K562 (cell line): ENCODE results near the gene SIGLEC7. TPM values are rescaled to one million over a fixed set of nuclear protein-coding genes. Genes with fewer than 3 reads are reported as not detected.

Experiments
- CREM ChIP-seq: IDR thresholded peaks from 2 replicates; pipeline ENCODE4 v1.6.1; 2014; ENCODE audit warnings: antibody characterized with exemption, low read depth
- EZH2 ChIP-seq: IDR thresholded peaks from 2 replicates; pipeline ENCODE4 v1.6.1; 2012; ENCODE audit warnings: low read depth, mild to moderate bottlenecking, inconsistent platforms, low read length, borderline replicate concordance
- STAT6 ChIP-seq: sonication (generic); formaldehyde crosslinking; IDR thresholded peaks from 2 replicates; pipeline ENCODE4 v1.8.1; 2023; ENCODE audit warnings: mild to moderate bottlenecking, missing genetic modification reagents
- TFE3 ChIP-seq: fragments of 450-650 bp; formaldehyde crosslinking; IDR thresholded peaks from 2 replicates; pipeline ENCODE4 v1.4.0; 2020; ENCODE audit warnings: mild to moderate bottlenecking, mixed read lengths
- ZBTB11 ChIP-seq, 3 experiments: fragments of 200-800 bp in 1 of 3; fragments of 250-450 bp in 1 of 3; fragments of 450-650 bp in 1 of 3; sonication (Bioruptor Pico) in 1 of 3; sonication (Bioruptor generic) in 1 of 3; formaldehyde crosslinking in 1 of 3; IDR thresholded peaks; 2 replicates each; pipeline versions ENCODE4 v1.6.1 to v1.8.0; 2016 to 2022; ENCODE audit warnings: mild to moderate bottlenecking in 2 of 3, missing genetic modification characterization in 2 of 3, missing compliant biosample characterization in 1 of 3, moderate library complexity in 1 of 3
- ZNF184 ChIP-seq: sonication (generic); formaldehyde crosslinking; IDR thresholded peaks from 2 replicates; pipeline ENCODE4 v1.5.0; 2020; ENCODE audit warnings: missing genetic modification reagents
- ZNF318 ChIP-seq, 2 experiments: fragments of 450-650 bp; IDR thresholded peaks; 2 replicates each; pipeline ENCODE4 v1.6.1; 2016; ENCODE audit warnings: mild to moderate bottlenecking in 2 of 2, borderline replicate concordance in 1 of 2, low read depth in 1 of 2, moderate library complexity in 1 of 2
- ZNF584 ChIP-seq: fragments of 200-800 bp; sonication (Bioruptor generic); IDR thresholded peaks from 2 replicates; pipeline ENCODE4 v1.6.1; 2016; ENCODE audit warnings: low read depth, mild to moderate bottlenecking, missing genetic modification characterization, missing compliant biosample characterization
- polyA plus RNA-seq, 8 experiments: library from polyadenylated mRNA; depleted of rRNA in 4 of 8; stranded (reverse) in 5 of 8; unstranded in 3 of 8; fragments of >200 nt; fragmentation: Nextera tagmentation in 2 of 8; fragmentation: Illumina TruSeq in 1 of 8; extraction: Ambion mirVana in 2 of 8; extraction: Trizol in 1 of 8; gene quantifications; 2 replicates each; pipeline versions ENCODE4 v1.2.1 to v1.2.3, GENCODE V29; 2011 to 2014; ENCODE audit warnings: inconsistent platforms in 1 of 8, missing spikeins in 1 of 8
- total RNA-seq, 7 experiments: library from RNA; depleted of rRNA in 6 of 7; stranded (reverse); fragments of >200 nt in 6 of 7; fragmentation: Illumina TruSeq in 2 of 7; extraction: Trizol in 2 of 7; gene quantifications; 2 replicates each; pipeline versions ENCODE4 v1.2.1 to v1.2.3, GENCODE V29; 2011 to 2021; ENCODE audit warnings: low replicate concordance in 1 of 7

SIGLEC7 gene
- total and polyA plus RNA-seq, 9 of the 15 experiments (the other 6 are each of a cell fraction or from before 2014, with no cell fraction given), result 0.10 to 0.12 TPM; not detected in 7

DNA sequence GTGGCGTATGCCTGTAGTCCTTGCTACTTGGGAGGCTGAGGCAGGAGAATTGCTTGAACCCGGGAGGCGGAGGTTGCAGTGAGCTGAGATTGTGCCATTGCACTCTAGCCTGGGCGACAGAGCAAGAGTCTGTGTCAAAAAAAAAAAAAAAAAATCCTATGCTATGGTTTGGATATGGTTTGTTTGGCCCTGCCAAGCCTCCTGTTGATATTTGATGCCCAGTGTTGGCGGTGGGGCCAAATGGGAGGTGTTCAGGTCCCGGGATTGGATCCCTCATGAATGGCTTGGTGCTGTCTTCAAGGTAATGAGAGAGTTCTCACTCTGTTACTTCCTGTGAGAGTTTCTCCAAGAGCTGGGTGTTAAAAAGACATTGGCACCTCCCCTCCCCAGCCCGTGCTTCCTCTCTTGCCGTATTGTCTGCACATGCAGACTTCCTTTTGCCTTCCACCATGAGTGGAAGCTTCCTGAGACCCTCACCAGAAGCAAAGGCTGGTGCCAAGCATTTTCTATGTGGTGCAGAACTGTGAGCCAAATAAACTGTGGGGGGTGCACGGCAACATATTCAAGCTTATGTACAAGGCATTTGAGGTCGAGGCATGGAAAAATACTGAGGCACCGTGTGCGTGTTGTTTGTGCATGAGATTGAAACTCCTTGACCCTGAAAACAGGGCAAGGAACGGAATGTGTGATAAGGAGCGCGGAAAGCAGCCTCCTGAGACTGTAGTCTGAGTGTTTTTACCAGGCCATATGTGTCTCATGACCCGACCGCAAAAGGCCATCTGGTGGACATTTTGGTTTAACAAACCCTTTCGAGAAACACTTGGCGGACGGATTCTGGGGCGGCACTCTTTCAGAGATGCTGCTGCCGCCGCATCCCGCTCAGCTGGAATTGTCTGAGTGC lies 10.1 kb upstream of the SIGLEC7 start (continued):
- TF ChIP-seq ZBTB11 (CRISPR knock-in tag; IDR thresholded peaks at IDR 0.05) (peak in 2 of 3 experiments; percentile 52 to 90; a peak in 2 of 6 replicates), ZNF584 (0 out of 2 replicates have a peak, but pooled peaks have one; percentile 55), ZNF184 (CRISPR knock-in tag) (no peak), CREM (peak; percentile 13; the same call in 1 of the 2 replicates), TFE3 (CRISPR knock-in tag) (peak; percentile 24; the same call in 1 of the 2 replicates), ZNF318 (IDR thresholded peaks at IDR 0.05; ENCODE audit: borderline replicate concordance in 1 of 2, low read depth in 1 of 2) (no peak), EZH2 (no peak), STAT6 (CRISPR knock-in tag) (no peak)
